GM12874 (cell line): ENCODE data around the gene SSR2.

Source experiments
- CTCF ChIP-seq: IDR thresholded peaks from 2 replicates; pipeline ENCODE4 v1.5.1; 2011; ENCODE audit warnings: low read depth, mild to moderate bottlenecking, control low read depth, low read length, moderate library complexity; ENCODE audit not compliant: insufficient read depth

Gene SSR2

GRCh38 chr1:156026588-156026987, 5.8 kb upstream of the SSR2 start:
- no peak for TF ChIP-seq CTCF

GRCh38 chr1:156025876-156026275, 5.1 kb upstream of the SSR2 start:
- TF ChIP-seq CTCF = peak; percentile 84

- no peak for TF ChIP-seq CTCF
Measured at GRCh38 chr1:156024801-156025200, 4.0 kb upstream of the SSR2 start.

- no peak for TF ChIP-seq CTCF
Measured at GRCh38 chr1:156021954-156022353, 1.2 kb upstream of the SSR2 start.

GRCh38 chr1:156021093-156021428, 310 bp upstream of the SSR2 start:
- no peak for TF ChIP-seq CTCF

GRCh38 chr1:156019946-156020292, 832 bp downstream of the SSR2 start:
- TF ChIP-seq CTCF = no peak

- no peak for TF ChIP-seq CTCF
Measured at GRCh38 chr1:156014829-156015228, 5.9 kb downstream of the SSR2 start.
